SU-DHL-6 (cell line): ENCODE measurements around the gene EIF2S3.

Experiments used
- H2AFZ ChIP-seq: fragments of 200-600 bp; sonication (generic); 2 replicates; pipeline ENCODE4 v1.6.1; 2014; ENCODE audit warnings: low read depth, mild to moderate bottlenecking, moderate library complexity, mixed read lengths, antibody characterized with exemption, low read length; ENCODE audit not compliant: severe bottlenecking
- H3F3A ChIP-seq: fragments of 200-600 bp; shearing (Covaris generic); 2 replicates; pipeline ENCODE4 v1.6.0; 2016; ENCODE audit warnings: antibody characterized with exemption, mild to moderate bottlenecking; ENCODE audit not compliant: insufficient read depth
- H3K27ac ChIP-seq: fragments of 200-600 bp; sonication (generic); 2 replicates; pipeline ENCODE4 v1.5.1; 2016; ENCODE audit warnings: low read depth, mild to moderate bottlenecking, low read length, moderate library complexity, mixed read lengths
- H3K27me3 ChIP-seq: fragments of 200-600 bp; sonication (generic), shearing (Covaris generic); 2 replicates; pipeline ENCODE4 v1.6.0; 2014; ENCODE audit warnings: mild to moderate bottlenecking, low read length
- H3K36me3 ChIP-seq: fragments of 200-600 bp; sonication (generic); 2 replicates; pipeline ENCODE4 v1.6.1; 2014; ENCODE audit warnings: mild to moderate bottlenecking, low read length, mixed read lengths
- H3K4me2 ChIP-seq: fragments of 300-600, 200-600 bp; shearing (Covaris generic), sonication (generic); 2 replicates; pipeline ENCODE4 v1.6.0; 2014; ENCODE audit warnings: low read length, low read depth, mild to moderate bottlenecking; ENCODE audit not compliant: poor library complexity, severe bottlenecking
- H3K4me3 ChIP-seq: fragments of 200-600 bp; sonication (generic); 2 replicates; pipeline ENCODE4 v1.5.1; 2014; ENCODE audit warnings: antibody characterized with exemption, low read length, mild to moderate bottlenecking, mixed read lengths; ENCODE audit not compliant: insufficient read depth, poor library complexity, severe bottlenecking
- H3K79me2 ChIP-seq: fragments of 200-600 bp; sonication (generic); 2 replicates; pipeline ENCODE4 v1.6.1; 2014; ENCODE audit warnings: mild to moderate bottlenecking, low read length, moderate library complexity; ENCODE audit not compliant: insufficient read depth
- H3K9ac ChIP-seq: fragments of 200-600 bp; sonication (generic); 2 replicates; pipeline ENCODE4 v1.7.0; 2014; ENCODE audit warnings: mild to moderate bottlenecking, low read length
- H3K9me2 ChIP-seq: fragments of 200-600 bp; sonication (generic); replicated peaks from 2 replicates; pipeline ENCODE4 v1.6.1; 2014; ENCODE audit warnings: low read length; ENCODE audit not compliant: insufficient read depth
- H3K9me3 ChIP-seq: fragments of 200-600 bp; sonication (generic); 2 replicates; pipeline ENCODE4 v1.6.1; 2014; ENCODE audit warnings: low read length, mixed read lengths; ENCODE audit not compliant: insufficient read depth
- H4K20me1 ChIP-seq: fragments of 200-600 bp; sonication (generic); 2 replicates; pipeline ENCODE4 v1.6.1; 2014; ENCODE audit warnings: low read depth, mild to moderate bottlenecking, antibody characterized with exemption, low read length, moderate library complexity, mixed read lengths
- CTCF ChIP-seq: fragments of 200-600 bp; sonication (generic); IDR thresholded peaks from one replicate; pipeline ENCODE4 v1.5.1; 2017; ENCODE audit warnings: antibody characterized with exemption, mild to moderate bottlenecking, low read length, moderate library complexity; ENCODE audit not compliant: insufficient read depth, poor library complexity, severe bottlenecking
- EZH2phosphoT487 ChIP-seq: fragments of 200-600 bp; sonication (generic), shearing (Covaris generic); conservative IDR thresholded peaks from 2 replicates; pipeline ENCODE4 v1.6.1; 2018; ENCODE audit warnings: mild to moderate bottlenecking, antibody characterized with exemption, low read length, moderate library complexity, mixed read lengths

Gene EIF2S3

DNA sequence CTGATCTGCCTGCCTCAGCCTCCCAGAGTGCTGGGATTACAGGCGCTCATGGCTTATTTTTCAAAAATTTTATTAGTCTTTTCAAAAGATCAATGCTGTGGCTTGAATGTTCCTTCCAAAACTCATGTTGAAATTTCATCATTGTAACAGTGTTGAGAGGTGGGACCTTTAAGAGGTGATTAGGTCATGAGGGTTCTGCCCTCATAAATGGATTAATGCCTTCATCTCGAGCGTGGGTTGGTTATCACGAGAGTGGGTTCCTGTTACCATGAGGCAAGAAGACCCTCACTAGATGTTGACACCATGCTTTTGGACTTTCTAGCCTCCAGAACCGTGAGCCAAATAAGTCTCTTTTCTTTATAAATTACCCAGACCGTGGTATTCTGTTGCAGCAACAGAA, 30.3 kb downstream of the EIF2S3 start:
- Histone ChIP-seq H4K20me1 (no peaks in the 10 kb centered on the region), H3K27ac (no peak overlapping the region), H3K4me3 (no peak overlapping the region), H3K9me3 (no peaks in the 10 kb centered on the region), H3K36me3 (no peaks in the 10 kb centered on the region), H2AFZ (no peak overlapping the region), H3K9ac (no peak overlapping the region), H3K79me2 (no peaks in the 10 kb centered on the region), H3K4me2 (no peak overlapping the region), H3F3A (peaks cover 13% of the 10 kb centered on the region), H3K27me3 (no peaks in the 10 kb centered on the region), H3K9me2 (no peaks in the 10 kb centered on the region)
- TF ChIP-seq EZH2phosphoT487 (no peak), CTCF (no peak)

- no peaks in the 10 kb centered on the region for H3K9me3 ChIP-seq
- no peaks in the 10 kb centered on the region for H3K27me3 ChIP-seq
- no peak overlapping the region for H3K4me3 ChIP-seq
- no peaks in the 10 kb centered on the region for H3F3A ChIP-seq
- H2AFZ ChIP-seq, result no peak overlapping the region
- no peaks in the 10 kb centered on the region for H3K36me3 ChIP-seq
- no peaks in the 10 kb centered on the region for H4K20me1 ChIP-seq
- no peak overlapping the region for H3K4me2 ChIP-seq
- no peak overlapping the region for H3K9ac ChIP-seq
- no peak overlapping the region for H3K27ac ChIP-seq
- TF ChIP-seq CTCF, result no peak
- TF ChIP-seq EZH2phosphoT487, result no peak
- no peaks in the 10 kb centered on the region for H3K9me2 ChIP-seq
- H3K79me2 ChIP-seq, result no peaks in the 10 kb centered on the region
Measured at GRCh38 chrX:24090300-24091200, 35.8 kb downstream of the EIF2S3 start.

DNA sequence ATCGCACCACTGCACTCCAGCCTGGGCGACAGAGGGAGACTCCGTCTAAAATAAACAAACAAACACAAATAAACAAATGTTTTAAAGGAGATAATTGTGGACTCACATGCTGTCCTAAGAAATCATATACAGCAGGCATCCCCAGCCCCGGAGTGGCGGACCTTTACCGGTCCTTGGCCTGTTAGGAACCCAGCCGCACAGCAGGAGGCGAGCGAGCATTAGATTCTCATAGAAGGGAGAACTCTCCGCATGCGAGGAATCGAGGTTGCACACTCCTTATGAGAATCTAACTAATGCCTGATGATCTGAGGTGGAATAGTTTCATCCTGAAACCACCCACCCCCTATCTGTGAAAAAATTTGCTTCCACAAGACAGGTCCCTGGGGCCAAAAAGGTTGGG, 39.0 kb downstream of the EIF2S3 start:
- no peak for TF ChIP-seq EZH2phosphoT487
- no peak for TF ChIP-seq CTCF

More for the DNA sequence above, 39.0 kb downstream of the EIF2S3 start:
- H3K27ac ChIP-seq, result no peak overlapping the region
- no peaks in the 10 kb centered on the region for H3K36me3 ChIP-seq
- no peak overlapping the region for H3K9ac ChIP-seq
- no peaks in the 10 kb centered on the region for H3K9me3 ChIP-seq
- no peak overlapping the region for H3K4me2 ChIP-seq
- no peaks in the 10 kb centered on the region for H3K79me2 ChIP-seq
- no peaks in the 10 kb centered on the region for H3K27me3 ChIP-seq
- no peaks in the 10 kb centered on the region for H3K9me2 ChIP-seq
- no peak overlapping the region for H3K4me3 ChIP-seq
- no peak overlapping the region for H2AFZ ChIP-seq
- no peaks in the 10 kb centered on the region for H3F3A ChIP-seq
- no peaks in the 10 kb centered on the region for H4K20me1 ChIP-seq
